Smooth muscle cell (in vitro differentiated cells): Measurements from ENCODE around the gene PLCD1. TPM values are rescaled to one million over a fixed set of nuclear protein-coding genes. Genes with fewer than 3 reads are reported as not detected.

Experiments used
- DNase-seq: peaks from one replicate; lab custom pipeline; 2025; ENCODE audit not compliant: unreplicated experiment; lab: John Stamatoyannopoulos, UW
- H2AFZ ChIP-seq: fragments of 200-600 bp; sonication (generic); 2 replicates; pipeline ENCODE4 v1.6.0; 2016; ENCODE audit warnings: antibody characterized with exemption, low read depth, mild to moderate bottlenecking
- H3F3A ChIP-seq: fragments of 200-600 bp; sonication (generic); 2 replicates; pipeline ENCODE4 v1.6.0; 2017; ENCODE audit warnings: antibody characterized with exemption, low read depth
- H3K27ac ChIP-seq: fragments of 200-600 bp; sonication (generic); 2 replicates; pipeline ENCODE4 v1.5.1; 2016; ENCODE audit warnings: low read depth, mild to moderate bottlenecking
- H3K27me3 ChIP-seq: fragments of 200-600 bp; sonication (generic); 2 replicates; pipeline ENCODE4 v1.6.1; 2016; ENCODE audit warnings: low read depth, mild to moderate bottlenecking
- H3K36me3 ChIP-seq: fragments of 200-600 bp; sonication (generic); 2 replicates; pipeline ENCODE4 v1.5.1; 2016; ENCODE audit warnings: low read depth
- H3K4me1 ChIP-seq: fragments of 200-600 bp; sonication (generic); 2 replicates; pipeline ENCODE4 v1.5.1; 2016; ENCODE audit warnings: low read depth
- H3K4me2 ChIP-seq: fragments of 200-600 bp; sonication (generic); 2 replicates; pipeline ENCODE4 v1.6.0; 2016; ENCODE audit warnings: mild to moderate bottlenecking
- H3K4me3 ChIP-seq: fragments of 200-600 bp; sonication (generic); 2 replicates; pipeline ENCODE4 v1.5.1; 2016; ENCODE audit warnings: mild to moderate bottlenecking
- H3K79me2 ChIP-seq: fragments of 200-600 bp; sonication (generic); 2 replicates; pipeline ENCODE4 v1.6.0; 2016; ENCODE audit warnings: low read depth, mild to moderate bottlenecking
- H3K9ac ChIP-seq: fragments of 200-600 bp; sonication (generic); 2 replicates; pipeline ENCODE4 v1.6.0; 2016; ENCODE audit warnings: low read depth
- H3K9me3 ChIP-seq: fragments of 200-600 bp; sonication (generic); replicated peaks from 2 replicates; pipeline ENCODE4 v1.5.1; 2016; ENCODE audit warnings: low read depth
- H4K20me1 ChIP-seq: fragments of 200-600 bp; sonication (generic); 2 replicates; pipeline ENCODE4 v1.6.0; 2016; ENCODE audit warnings: low read depth
- WGBS: methylation state at CpG from one replicate; pipeline ENCODE4 v1.1.7; 2016; ENCODE audit warnings: low lambda C conversion rate; 5-methylcytosine and 5-hydroxymethylcytosine counted together
- polyA plus RNA-seq: library from polyadenylated mRNA; unstranded; fragments of >200 nt; fragmentation: Nextera tagmentation; extraction: Ambion mirVana; gene quantifications from 2 replicates; pipeline ENCODE4 v1.2.1, GENCODE V29; 2016
- total RNA-seq: library from RNA; depleted of rRNA; stranded (reverse); fragments of >200 nt; gene quantifications from 2 replicates; pipeline ENCODE4 v1.2.3, GENCODE V29; 2014
- TF ChIP-seq, protein P1 (sequence below): fragments of 200-600 bp; sonication (generic); IDR thresholded peaks from 2 replicates; pipeline ENCODE4 v1.5.1; 2017; ENCODE audit warnings: borderline replicate concordance, mild to moderate bottlenecking, antibody characterized with exemption; ENCODE audit not compliant: insufficient read depth, poor library complexity, severe bottlenecking

The PLCD1 gene
- total and polyA plus RNA-seq, 2 experiments from 2014 or later = 21.3 to 33.3 TPM

- no peaks in the 10 kb centered on the region for H3K36me3 ChIP-seq
- no peak for DNase-seq
- no peaks in the 10 kb centered on the region for H3K9me3 ChIP-seq
- H3K4me1 ChIP-seq = no peaks in the 10 kb centered on the region
- H3K27ac ChIP-seq = no peak overlapping the region
- H3F3A ChIP-seq = no peaks in the 10 kb centered on the region
- H3K4me3 ChIP-seq = no peak overlapping the region
- H4K20me1 ChIP-seq = no peaks in the 10 kb centered on the region
- H3K79me2 ChIP-seq = no peaks in the 10 kb centered on the region
- no peaks in the 10 kb centered on the region for H3K27me3 ChIP-seq
- no peak overlapping the region for H2AFZ ChIP-seq
- TF ChIP-seq, protein P1, sequence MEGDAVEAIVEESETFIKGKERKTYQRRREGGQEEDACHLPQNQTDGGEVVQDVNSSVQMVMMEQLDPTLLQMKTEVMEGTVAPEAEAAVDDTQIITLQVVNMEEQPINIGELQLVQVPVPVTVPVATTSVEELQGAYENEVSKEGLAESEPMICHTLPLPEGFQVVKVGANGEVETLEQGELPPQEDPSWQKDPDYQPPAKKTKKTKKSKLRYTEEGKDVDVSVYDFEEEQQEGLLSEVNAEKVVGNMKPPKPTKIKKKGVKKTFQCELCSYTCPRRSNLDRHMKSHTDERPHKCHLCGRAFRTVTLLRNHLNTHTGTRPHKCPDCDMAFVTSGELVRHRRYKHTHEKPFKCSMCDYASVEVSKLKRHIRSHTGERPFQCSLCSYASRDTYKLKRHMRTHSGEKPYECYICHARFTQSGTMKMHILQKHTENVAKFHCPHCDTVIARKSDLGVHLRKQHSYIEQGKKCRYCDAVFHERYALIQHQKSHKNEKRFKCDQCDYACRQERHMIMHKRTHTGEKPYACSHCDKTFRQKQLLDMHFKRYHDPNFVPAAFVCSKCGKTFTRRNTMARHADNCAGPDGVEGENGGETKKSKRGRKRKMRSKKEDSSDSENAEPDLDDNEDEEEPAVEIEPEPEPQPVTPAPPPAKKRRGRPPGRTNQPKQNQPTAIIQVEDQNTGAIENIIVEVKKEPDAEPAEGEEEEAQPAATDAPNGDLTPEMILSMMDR = no peak
- WGBS = 98% methylated on average over 2 of the region's 2 CpGs
- H3K9ac ChIP-seq = no peak overlapping the region
- H3K4me2 ChIP-seq = no peak overlapping the region
Observed at GRCh38 chr3:38046821-38047220, 17.4 kb upstream of the PLCD1 start.

DNA sequence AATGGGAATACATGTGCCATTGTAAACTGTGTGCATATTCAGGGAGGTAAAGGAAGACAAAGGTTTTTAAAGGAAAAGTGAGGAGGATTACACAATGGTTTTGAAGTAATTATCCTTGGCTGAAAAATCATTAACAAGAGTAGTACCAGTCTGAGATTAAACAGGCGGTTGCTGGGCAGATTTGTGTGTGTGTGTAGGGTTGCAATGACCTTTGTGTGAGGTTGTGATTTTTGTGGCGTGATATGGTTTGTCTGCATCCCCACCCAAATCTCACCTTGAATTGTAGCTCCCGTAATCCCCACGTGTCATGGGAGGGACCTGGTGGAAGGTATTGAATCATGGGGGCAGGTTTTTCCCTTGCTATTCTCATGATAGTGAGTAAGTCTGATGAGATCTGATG is 16.6 kb upstream of the PLCD1 start:
- H3K27ac ChIP-seq = no peak overlapping the region
- no peak overlapping the region for H3K9ac ChIP-seq
- no peaks in the 10 kb centered on the region for H3F3A ChIP-seq
- no peaks in the 10 kb centered on the region for H3K4me1 ChIP-seq
- H3K79me2 ChIP-seq = no peaks in the 10 kb centered on the region
- WGBS = 88% methylated on average over 4 of the region's 4 CpGs
- no peaks in the 10 kb centered on the region for H4K20me1 ChIP-seq
- no peak overlapping the region for H3K4me3 ChIP-seq
- TF ChIP-seq, protein P1 = no peak
- H3K36me3 ChIP-seq = no peaks in the 10 kb centered on the region
- H2AFZ ChIP-seq = no peak overlapping the region
- no peaks in the 10 kb centered on the region for H3K27me3 ChIP-seq
- H3K9me3 ChIP-seq = no peaks in the 10 kb centered on the region
- DNase-seq = no peak
- H3K4me2 ChIP-seq = no peak overlapping the region

DNA sequence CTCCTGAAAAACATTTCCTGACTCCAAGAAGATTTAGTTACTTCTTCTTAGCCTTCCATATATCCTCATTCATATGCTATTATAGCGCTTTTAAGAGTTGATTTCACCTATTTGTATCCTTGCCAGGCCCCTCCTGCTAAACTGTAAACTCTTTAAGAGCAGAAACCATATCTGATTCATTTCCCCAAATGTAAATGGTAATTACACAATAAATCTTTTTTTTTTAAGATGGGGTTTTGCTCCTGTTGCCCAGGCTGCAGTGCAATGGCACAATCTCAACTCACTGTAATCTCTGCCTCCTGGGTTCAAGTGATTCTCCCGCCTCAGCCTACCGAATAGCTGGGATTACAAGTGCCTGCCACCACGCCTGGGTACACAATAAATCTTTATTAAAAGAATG is 14.0 kb upstream of the PLCD1 start:
- Histone ChIP-seq H3K9ac (no peak overlapping the region), H3K4me1 (peaks cover 9% of the 10 kb centered on the region), H3K9me3 (no peaks in the 10 kb centered on the region), H2AFZ (no peak overlapping the region), H3K27me3 (no peaks in the 10 kb centered on the region), H3F3A (no peaks in the 10 kb centered on the region), H3K4me2 (no peak overlapping the region), H3K79me2 (no peaks in the 10 kb centered on the region), H4K20me1 (no peaks in the 10 kb centered on the region), H3K27ac (no peak overlapping the region), H3K4me3 (no peak overlapping the region), H3K36me3 (no peaks in the 10 kb centered on the region)
- WGBS = 91% methylated on average over 4 of the region's 4 CpGs
- TF ChIP-seq, protein P1 = no peak
- DNase-seq = no peak

DNA sequence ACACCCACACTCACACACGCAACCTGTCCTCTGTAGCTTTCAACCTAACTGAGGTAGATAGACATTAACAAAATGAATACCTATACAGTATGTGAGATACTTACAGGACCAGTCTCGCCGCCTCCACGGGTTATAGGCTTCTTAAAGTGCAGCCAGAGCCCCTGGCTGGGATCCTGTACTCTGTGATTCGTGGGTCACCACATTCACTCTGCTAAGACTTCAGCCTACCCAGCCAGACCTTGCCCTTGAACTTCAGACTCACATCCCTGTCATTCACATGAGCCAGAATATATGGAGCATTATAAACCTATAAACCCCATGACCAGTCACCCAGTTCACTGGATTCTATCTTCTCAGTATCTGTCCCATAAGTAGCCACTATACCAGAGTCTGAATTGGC is 11.0 kb upstream of the PLCD1 start:
- H3K27ac ChIP-seq = no peak overlapping the region
- peaks cover 9% of the 10 kb centered on the region for H3K4me1 ChIP-seq
- WGBS = 89% methylated on average over 5 of the region's 5 CpGs
- DNase-seq = no peak
- no peaks in the 10 kb centered on the region for H3K36me3 ChIP-seq
- no peaks in the 10 kb centered on the region for H4K20me1 ChIP-seq
- no peak overlapping the region for H2AFZ ChIP-seq
- no peaks in the 10 kb centered on the region for H3K9me3 ChIP-seq
- H3K4me2 ChIP-seq = no peak overlapping the region
- no peak overlapping the region for H3K9ac ChIP-seq
- no peaks in the 10 kb centered on the region for H3K79me2 ChIP-seq
- H3K27me3 ChIP-seq = no peaks in the 10 kb centered on the region
- TF ChIP-seq, protein P1 = no peak
- no peak overlapping the region for H3K4me3 ChIP-seq
- H3F3A ChIP-seq = no peaks in the 10 kb centered on the region
